ENCODE data around the gene SLC16A13. TPM values are rescaled to one million over a fixed set of nuclear protein-coding genes. Genes with fewer than 3 reads are reported as not detected.

Gene SLC16A13
- total RNA-seq, 6 experiments from 2014 or later, result 14.7 to 66.4 (median 39.5) TPM

DNA sequence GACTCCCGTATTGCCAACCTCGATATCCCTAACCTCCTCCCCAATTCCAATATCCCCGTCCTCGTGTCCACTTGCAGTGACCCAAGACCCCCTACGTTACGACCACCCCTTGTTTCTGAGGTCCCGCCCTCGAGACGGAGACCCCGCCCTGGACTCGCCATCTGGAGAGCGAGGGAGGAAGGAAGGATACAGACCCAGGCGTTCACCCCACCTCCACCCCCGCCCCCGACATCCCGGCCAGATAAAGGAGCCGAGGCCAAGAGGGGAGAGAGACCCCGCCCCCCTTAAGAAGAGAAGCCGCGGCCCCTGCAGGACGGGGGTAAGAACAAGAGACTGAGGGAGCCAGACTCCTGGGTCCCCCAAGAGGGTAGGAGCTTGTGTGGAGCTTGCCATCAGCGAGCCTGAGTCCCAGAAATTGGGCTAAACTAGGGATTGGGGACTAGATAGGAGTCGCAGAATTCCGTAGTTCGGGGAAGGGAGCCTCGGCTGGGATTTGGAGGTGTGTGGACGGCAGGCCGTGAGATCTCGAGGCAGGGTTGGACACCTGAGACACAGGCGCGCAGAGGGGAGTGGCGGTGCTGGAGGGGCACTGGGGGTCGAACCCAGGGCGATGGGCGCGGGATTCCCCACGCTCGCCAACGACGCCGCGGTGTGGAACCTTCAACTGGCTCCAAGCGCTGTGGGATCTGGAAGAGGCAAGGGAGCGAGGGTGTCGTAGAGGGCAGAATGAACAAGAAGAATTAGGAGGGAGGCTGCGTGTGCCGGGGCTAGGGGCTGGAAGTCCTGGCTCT, 12.8 kb upstream of the SLC16A13 start, which contains the start of gene BCL6B:
Gene BCL6B (plus strand): TSS at position 270 of the 791 bp plus-strand sequence. CDS start 622 bp downstream, outside the sequence.
- peaks cover 0 to 10% (median 0%) of the 10 kb centered on the region in 4 donors for H3K4me1 ChIP-seq
- peak in 3 of 4 donors; percentile 0 to 4 (median 3) for ATAC-seq
- no peaks in the 10 kb centered on the region for H3K9me3 ChIP-seq
- TF ChIP-seq, protein P1, sequence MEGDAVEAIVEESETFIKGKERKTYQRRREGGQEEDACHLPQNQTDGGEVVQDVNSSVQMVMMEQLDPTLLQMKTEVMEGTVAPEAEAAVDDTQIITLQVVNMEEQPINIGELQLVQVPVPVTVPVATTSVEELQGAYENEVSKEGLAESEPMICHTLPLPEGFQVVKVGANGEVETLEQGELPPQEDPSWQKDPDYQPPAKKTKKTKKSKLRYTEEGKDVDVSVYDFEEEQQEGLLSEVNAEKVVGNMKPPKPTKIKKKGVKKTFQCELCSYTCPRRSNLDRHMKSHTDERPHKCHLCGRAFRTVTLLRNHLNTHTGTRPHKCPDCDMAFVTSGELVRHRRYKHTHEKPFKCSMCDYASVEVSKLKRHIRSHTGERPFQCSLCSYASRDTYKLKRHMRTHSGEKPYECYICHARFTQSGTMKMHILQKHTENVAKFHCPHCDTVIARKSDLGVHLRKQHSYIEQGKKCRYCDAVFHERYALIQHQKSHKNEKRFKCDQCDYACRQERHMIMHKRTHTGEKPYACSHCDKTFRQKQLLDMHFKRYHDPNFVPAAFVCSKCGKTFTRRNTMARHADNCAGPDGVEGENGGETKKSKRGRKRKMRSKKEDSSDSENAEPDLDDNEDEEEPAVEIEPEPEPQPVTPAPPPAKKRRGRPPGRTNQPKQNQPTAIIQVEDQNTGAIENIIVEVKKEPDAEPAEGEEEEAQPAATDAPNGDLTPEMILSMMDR (IDR thresholded peaks at IDR 0.05), result no peak
- no peaks in the 10 kb centered on the region for H3K27me3 ChIP-seq
- 12% methylated on average over 28 of the region's 47 CpGs for WGBS (ENCODE audit: insufficient coverage, low coverage, low lambda C conversion rate, missing lambda C conversion rate)
- DNase-seq, result peak in 1 of 3 donors; percentile 65
- no peaks in the 10 kb centered on the region for H3K36me3 ChIP-seq
- H3K4me3 ChIP-seq, result peak within 1 kb of the TSS; percentile 27 to 38 (median 36)
- H3K27ac ChIP-seq, result peak within 1 kb of the TSS; percentile 59 to 72 (median 72)
- intact Hi-C loops (cut with DNase I), result no loop called here

DNA sequence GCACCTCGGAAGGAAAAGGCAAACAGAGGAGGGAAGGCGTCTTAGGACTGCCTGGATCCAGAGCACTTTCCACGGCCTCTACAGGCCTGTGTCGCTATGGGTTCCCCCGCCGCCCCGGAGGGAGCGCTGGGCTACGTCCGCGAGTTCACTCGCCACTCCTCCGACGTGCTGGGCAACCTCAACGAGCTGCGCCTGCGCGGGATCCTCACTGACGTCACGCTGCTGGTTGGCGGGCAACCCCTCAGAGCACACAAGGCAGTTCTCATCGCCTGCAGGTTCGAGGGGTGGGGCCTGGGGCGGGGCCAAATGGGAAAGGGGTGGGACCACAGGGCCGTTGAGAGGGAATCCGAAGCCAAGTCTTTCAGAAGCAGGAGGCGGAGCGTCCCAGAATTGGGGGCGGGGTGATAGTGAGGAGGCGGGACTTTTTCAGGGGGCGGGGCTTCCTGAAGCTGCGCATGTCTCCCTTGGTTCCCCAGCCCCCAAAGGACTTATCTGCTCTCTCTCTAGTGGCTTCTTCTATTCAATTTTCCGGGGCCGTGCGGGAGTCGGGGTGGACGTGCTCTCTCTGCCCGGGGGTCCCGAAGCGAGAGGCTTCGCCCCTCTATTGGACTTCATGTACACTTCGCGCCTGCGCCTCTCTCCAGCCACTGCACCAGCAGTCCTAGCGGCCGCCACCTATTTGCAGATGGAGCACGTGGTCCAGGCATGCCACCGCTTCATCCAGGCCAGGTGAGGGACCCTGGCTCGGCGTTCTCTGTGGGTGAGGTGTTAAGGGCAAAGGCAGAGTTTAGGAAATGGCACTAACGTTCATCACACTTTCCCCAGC, 12.0 kb upstream of the SLC16A13 start:
- Histone ChIP-seq H3K36me3 (no peaks in the 10 kb centered on the region), H3K4me3 (peak overlapping the region; percentile 15 to 27 (median 25)), H3K9me3 (no peaks in the 10 kb centered on the region), H3K27ac (peak overlapping the region; percentile 59 to 72 (median 72)), H3K4me1 (peaks cover 0 to 10% (median 0%) of the 10 kb centered on the region in 4 donors), H3K27me3 (no peaks in the 10 kb centered on the region)
- peak; percentile 57 for TF ChIP-seq POLR2A (IDR thresholded peaks at IDR 0.05)
- TF ChIP-seq, protein P1 (IDR thresholded peaks at IDR 0.05), result no peak
- DNase-seq, result peak; percentile 93 to 96 (median 95)
- peak; percentile 63 to 74 (median 72) for ATAC-seq
- intact Hi-C loops (cut with DNase I), result no loop called here
- WGBS (ENCODE audit: insufficient coverage, low coverage, low lambda C conversion rate, missing lambda C conversion rate), result 37% methylated on average over 20 of the region's 51 CpGs

DNA sequence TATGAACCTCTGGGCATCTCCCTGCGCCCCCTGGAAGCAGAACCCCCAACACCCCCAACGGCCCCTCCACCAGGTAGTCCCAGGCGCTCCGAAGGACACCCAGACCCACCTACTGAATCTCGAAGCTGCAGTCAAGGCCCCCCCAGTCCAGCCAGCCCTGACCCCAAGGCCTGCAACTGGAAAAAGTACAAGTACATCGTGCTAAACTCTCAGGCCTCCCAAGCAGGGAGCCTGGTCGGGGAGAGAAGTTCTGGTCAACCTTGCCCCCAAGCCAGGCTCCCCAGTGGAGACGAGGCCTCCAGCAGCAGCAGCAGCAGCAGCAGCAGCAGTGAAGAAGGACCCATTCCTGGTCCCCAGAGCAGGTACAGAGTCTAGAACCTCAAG, 11.4 kb upstream of the SLC16A13 start:
- WGBS (ENCODE audit: insufficient coverage, low coverage, low lambda C conversion rate, missing lambda C conversion rate), result 37% methylated on average over 3 of the region's 8 CpGs
- Histone ChIP-seq H3K4me3 (no peak overlapping the region), H3K27ac (no peak overlapping the region), H3K9me3 (no peaks in the 10 kb centered on the region), H3K4me1 (peaks cover 0 to 10% (median 0%) of the 10 kb centered on the region in 4 donors), H3K27me3 (no peaks in the 10 kb centered on the region), H3K36me3 (no peaks in the 10 kb centered on the region)
- ATAC-seq, result no peak
- TF ChIP-seq, protein P1 (IDR thresholded peaks at IDR 0.05), result no peak
- TF ChIP-seq POLR2A (IDR thresholded peaks at IDR 0.05), result no peak
- intact Hi-C loops (cut with DNase I), result no loop called here
- DNase-seq, result no peak

DNA sequence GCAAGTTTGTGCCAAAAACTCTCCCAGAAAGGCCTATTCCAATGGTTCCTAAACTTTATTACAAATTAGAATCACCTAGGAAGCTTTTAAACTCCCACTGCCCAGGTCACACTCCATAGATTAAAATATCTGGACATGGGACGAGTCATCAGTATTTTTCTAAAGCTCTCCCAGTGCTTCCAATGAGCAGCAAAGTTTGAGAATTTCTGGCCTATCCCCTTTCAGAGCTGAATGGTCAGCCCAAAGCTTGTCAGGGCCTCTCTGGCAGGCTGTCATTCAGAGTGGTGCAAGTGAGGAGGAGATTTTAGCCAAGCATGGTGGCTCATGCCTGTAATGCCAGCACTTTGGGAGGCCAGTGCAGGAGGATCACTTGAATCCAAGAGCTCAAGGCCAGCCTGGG, 10.6 kb upstream of the SLC16A13 start:
- TF ChIP-seq, protein P1 (IDR thresholded peaks at IDR 0.05), result no peak
- no peak for TF ChIP-seq POLR2A (IDR thresholded peaks at IDR 0.05)
- Histone ChIP-seq H3K4me1 (peaks cover 0 to 10% (median 0%) of the 10 kb centered on the region in 4 donors), H3K9me3 (no peaks in the 10 kb centered on the region), H3K4me3 (no peak overlapping the region), H3K27ac (no peak overlapping the region), H3K36me3 (no peaks in the 10 kb centered on the region), H3K27me3 (no peaks in the 10 kb centered on the region)
- intact Hi-C loops (cut with DNase I), result no loop called here
- 64% methylated on average over 1 of the region's 1 CpG for WGBS (ENCODE audit: insufficient coverage, low coverage, low lambda C conversion rate, missing lambda C conversion rate)
- no peak for ATAC-seq
- no peak for DNase-seq

Data from right lobe of liver (tissue), 6 donors.